ENCODE data around the gene IQCN.

DNA sequence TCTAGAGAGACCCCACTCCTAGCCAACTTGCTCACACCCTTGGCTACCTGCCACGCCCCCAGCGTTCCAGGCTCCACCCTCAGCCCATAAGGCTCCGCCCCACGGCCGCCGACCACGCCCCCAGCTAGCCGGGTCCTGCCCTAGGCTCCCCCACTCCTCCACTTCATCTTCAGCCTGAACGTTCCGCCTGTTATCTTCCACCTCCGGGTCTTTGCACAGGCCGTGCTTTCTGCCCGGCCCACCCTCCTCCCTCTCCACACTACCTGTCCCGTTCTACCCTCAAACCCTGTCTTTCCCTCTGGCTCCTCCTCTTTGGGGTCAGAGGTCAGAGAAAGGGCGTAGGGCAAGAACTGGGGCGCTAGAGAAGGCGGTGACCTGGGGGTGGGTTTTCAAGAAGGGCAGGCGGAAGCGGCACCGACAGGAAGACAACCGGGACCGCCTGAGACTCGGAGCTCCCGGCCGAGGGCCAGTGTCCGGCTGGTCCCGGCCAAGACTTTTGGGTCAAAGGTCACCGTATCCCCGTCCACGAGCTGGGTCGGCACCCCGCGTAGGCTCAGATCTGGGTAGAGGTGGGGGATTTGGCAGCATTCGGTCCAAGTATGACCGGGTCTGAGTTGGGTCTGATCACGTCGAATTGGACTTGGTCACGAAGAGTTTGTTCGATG is 50.3 kb downstream of the IQCN start:
- TF ChIP-seq, protein P1, sequence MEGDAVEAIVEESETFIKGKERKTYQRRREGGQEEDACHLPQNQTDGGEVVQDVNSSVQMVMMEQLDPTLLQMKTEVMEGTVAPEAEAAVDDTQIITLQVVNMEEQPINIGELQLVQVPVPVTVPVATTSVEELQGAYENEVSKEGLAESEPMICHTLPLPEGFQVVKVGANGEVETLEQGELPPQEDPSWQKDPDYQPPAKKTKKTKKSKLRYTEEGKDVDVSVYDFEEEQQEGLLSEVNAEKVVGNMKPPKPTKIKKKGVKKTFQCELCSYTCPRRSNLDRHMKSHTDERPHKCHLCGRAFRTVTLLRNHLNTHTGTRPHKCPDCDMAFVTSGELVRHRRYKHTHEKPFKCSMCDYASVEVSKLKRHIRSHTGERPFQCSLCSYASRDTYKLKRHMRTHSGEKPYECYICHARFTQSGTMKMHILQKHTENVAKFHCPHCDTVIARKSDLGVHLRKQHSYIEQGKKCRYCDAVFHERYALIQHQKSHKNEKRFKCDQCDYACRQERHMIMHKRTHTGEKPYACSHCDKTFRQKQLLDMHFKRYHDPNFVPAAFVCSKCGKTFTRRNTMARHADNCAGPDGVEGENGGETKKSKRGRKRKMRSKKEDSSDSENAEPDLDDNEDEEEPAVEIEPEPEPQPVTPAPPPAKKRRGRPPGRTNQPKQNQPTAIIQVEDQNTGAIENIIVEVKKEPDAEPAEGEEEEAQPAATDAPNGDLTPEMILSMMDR (IDR thresholded peaks at IDR 0.05), result no peak
- no peak for TF ChIP-seq POLR2A (IDR thresholded peaks at IDR 0.05)

Measured in lower leg skin (tissue), 3 donors.